ENCODE measurements around the gene SEMA3C. TPM values are rescaled to one million over a fixed set of nuclear protein-coding genes. Genes with fewer than 3 reads are reported as not detected.

SEMA3C gene
- total RNA-seq, 2 donors from 2014 or later = 41.9 to 103 TPM

DNA sequence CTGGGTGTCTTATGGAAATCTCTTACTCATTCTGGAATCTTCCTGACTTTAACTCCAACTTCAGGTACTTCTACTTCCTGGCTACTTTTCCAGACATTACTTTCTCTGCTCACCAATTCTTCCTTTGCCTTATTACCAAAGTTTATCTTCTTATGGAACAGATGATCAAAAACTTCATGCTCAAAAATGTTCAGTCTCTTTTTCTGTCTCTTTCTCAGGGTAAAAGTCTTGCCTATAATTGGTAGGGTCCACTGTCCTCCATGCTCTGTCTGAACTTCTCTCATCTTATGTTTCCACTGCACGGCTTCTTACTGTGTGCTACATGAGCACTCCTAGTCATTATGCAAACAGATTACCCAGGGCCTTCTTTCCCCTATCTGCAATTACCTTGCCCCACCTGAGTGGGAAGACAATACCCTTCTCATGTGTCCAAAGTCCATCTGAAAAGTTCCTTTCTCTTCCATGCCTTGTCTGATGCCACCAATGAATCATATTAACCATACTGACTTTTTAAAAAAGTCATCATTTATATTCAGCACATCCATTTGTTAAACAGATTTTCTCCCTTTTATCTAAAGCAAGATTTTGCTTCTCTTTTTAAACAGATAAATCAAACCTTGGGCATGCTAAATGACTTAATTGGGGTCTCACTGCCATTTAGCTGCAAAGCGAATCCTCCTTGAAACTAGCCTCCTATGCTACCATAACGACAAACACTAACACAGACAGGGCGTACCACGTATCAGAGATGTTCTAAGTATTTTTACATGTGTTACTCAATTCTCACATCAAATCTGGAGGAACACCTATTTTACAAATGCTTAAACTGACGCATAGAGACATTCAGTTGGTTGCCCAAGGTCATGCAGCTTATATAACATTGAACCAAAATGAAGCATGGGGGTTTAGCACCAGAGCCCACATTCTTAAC, 48.8 kb downstream of the SEMA3C start:
- Histone ChIP-seq H3K4me3 (no peak overlapping the region), H3K4me1 (no peaks in the 10 kb centered on the region), H3K27me3 (no peaks in the 10 kb centered on the region), H3K9ac (ENCODE audit: low read depth in 2 of 2, low read length in 2 of 2) (no peak overlapping the region), H3K9me3 (no peaks in the 10 kb centered on the region), H3K36me3 (no peaks in the 10 kb centered on the region), H3K27ac (peak overlapping the region; percentile 63)
- intact Hi-C loops (cut with DNase I) = no loop called here
- peak; percentile 46 for DNase-seq
- TF ChIP-seq, protein P1, sequence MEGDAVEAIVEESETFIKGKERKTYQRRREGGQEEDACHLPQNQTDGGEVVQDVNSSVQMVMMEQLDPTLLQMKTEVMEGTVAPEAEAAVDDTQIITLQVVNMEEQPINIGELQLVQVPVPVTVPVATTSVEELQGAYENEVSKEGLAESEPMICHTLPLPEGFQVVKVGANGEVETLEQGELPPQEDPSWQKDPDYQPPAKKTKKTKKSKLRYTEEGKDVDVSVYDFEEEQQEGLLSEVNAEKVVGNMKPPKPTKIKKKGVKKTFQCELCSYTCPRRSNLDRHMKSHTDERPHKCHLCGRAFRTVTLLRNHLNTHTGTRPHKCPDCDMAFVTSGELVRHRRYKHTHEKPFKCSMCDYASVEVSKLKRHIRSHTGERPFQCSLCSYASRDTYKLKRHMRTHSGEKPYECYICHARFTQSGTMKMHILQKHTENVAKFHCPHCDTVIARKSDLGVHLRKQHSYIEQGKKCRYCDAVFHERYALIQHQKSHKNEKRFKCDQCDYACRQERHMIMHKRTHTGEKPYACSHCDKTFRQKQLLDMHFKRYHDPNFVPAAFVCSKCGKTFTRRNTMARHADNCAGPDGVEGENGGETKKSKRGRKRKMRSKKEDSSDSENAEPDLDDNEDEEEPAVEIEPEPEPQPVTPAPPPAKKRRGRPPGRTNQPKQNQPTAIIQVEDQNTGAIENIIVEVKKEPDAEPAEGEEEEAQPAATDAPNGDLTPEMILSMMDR (IDR thresholded peaks at IDR 0.05) = no peak

DNA sequence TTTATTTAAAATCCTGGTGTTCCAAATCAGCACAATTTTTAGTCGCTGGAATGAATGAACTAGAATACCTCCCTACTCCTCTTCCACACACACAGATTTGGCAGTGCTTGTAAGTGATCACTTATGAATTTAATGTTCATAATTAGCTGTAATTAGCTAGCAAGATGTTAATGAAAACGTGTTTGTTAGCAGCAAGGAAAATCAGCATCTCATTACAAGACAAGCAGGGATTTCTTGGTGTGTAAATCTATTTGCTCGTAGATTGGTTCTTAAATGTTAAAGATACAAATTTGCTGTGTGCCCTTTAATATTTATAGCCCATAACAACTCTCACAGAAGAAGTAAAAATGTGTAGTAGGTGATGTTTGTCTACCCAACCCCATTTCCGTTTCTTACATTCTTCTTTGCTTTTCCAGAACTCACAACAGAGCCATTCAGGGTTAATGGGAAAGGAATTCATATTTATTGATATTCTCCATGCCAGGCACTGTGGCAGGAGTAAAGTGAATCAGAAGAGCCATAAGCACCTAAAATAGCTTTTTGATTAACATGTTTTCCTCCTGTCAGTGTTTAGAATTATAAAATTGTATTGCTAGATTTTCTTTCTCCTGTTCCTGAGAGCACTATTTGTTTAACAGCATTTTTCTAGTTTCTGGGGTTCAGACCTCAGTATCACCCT, 49.6 kb downstream of the SEMA3C start:
- Histone ChIP-seq H3K9me3 (no peaks in the 10 kb centered on the region), H3K27me3 (no peaks in the 10 kb centered on the region), H3K4me1 (no peaks in the 10 kb centered on the region), H3K4me3 (no peak overlapping the region), H3K36me3 (no peaks in the 10 kb centered on the region), H3K9ac (ENCODE audit: low read depth in 2 of 2, low read length in 2 of 2) (peak overlapping the region in 1 of 2 donors; percentile 40), H3K27ac (peak overlapping the region; percentile 63)
- DNase-seq = no peak
- intact Hi-C loops (cut with DNase I) = no loop called here
- TF ChIP-seq, protein P1 (IDR thresholded peaks at IDR 0.05) = no peak

DNA sequence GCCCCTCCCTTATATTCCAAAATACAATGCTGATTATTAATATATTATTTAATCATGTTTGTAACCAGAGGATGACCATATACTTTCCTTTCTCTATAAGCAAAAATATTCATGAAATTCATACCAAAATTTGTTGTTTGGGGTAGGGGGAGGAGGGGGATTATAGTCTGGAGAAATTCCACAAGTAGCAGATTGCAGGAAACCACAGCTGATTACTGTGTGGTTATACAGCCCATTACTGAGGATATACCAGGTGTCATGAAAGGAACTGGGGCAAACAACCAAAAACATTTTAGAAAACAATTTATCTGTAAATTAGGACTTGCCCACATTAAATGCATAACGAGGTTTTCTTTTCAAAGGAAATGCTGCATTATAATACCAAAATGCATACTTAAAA, 50.3 kb downstream of the SEMA3C start:
- Histone ChIP-seq H3K9me3 (no peaks in the 10 kb centered on the region), H3K36me3 (no peaks in the 10 kb centered on the region), H3K4me3 (no peak overlapping the region), H3K9ac (ENCODE audit: low read depth in 2 of 2, low read length in 2 of 2) (no peak overlapping the region), H3K27ac (no peak overlapping the region), H3K27me3 (no peaks in the 10 kb centered on the region), H3K4me1 (no peaks in the 10 kb centered on the region)
- intact Hi-C loops (cut with DNase I) = no loop called here
- DNase-seq = no peak
- TF ChIP-seq, protein P1 (IDR thresholded peaks at IDR 0.05) = no peak

DNA sequence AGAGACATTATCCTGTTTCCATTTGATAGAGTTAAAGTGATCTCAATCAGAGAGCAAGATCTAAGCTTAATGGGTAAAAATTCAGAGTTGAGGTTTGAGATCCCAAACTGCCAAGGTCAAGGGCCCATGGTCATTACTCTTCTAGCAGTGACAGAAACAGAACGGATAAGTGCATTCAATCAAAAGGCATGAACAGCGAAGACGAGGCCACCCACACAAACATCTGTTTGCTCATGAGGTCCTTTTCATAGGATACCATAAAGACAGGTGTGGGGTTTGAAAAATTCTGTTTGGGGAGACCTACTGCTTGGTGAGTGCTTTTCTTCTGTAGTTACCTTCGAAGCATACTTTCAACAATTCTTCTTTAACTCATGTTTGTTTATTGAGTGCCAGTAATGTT, 58.3 kb downstream of the SEMA3C start:
- intact Hi-C loops (cut with DNase I) = no loop called here
- Histone ChIP-seq H3K9me3 (no peaks in the 10 kb centered on the region), H3K4me3 (no peak overlapping the region), H3K36me3 (no peaks in the 10 kb centered on the region), H3K9ac (ENCODE audit: low read depth in 2 of 2, low read length in 2 of 2) (no peak overlapping the region), H3K4me1 (no peaks in the 10 kb centered on the region), H3K27me3 (no peaks in the 10 kb centered on the region), H3K27ac (no peak overlapping the region)
- TF ChIP-seq, protein P1 (IDR thresholded peaks at IDR 0.05) = no peak
- no peak for DNase-seq

DNA sequence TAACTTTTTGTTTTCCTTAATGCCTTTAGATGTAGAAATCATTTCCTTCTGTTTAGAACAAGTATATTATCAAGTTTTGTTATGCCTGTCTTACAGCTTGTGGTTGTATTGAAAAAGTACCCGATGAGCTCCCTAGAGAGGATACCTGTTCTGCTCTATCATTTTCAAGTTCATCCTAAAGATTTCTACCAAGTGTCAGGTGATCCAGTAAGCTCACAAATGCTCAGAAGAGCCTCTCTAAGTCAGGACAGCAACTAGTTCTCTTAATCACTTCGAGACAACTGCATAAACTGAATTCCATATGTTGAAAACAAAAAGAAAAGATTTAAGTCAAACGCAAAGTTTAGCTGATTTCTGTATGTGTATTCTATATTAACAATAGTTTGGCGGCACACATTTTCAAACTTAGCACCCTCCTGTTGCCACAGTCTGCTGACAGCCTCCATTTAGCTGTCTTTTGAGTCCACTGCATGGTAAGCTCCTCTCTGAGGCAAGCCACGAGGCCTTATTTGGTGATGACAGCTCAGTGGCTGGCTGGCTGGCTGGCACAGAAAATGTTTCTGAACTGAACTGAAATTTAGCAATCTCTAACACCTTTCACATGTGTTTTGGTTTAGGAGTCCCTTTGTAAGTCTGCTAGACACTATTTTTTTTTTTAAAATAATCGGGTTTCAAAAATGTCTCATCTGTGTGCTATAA, 59.4 kb downstream of the SEMA3C start:
- Histone ChIP-seq H3K27me3 (no peaks in the 10 kb centered on the region), H3K9ac (ENCODE audit: low read depth in 2 of 2, low read length in 2 of 2) (no peak overlapping the region), H3K9me3 (no peaks in the 10 kb centered on the region), H3K36me3 (no peaks in the 10 kb centered on the region), H3K4me3 (no peak overlapping the region), H3K27ac (peak overlapping the region; percentile 30), H3K4me1 (no peaks in the 10 kb centered on the region)
- intact Hi-C loops (cut with DNase I) = no loop called here
- DNase-seq = no peak
- TF ChIP-seq, protein P1 (IDR thresholded peaks at IDR 0.05) = no peak
